ENCODE data around the gene CDH16. TPM values are rescaled to one million over a fixed set of nuclear protein-coding genes. Genes with fewer than 3 reads are reported as not detected.

Gene CDH16
- total RNA-seq, 1 donor from 2014 or later = not detected

GRCh38 chr16:66927918-66928649 lies 9.4 kb upstream of the CDH16 start:
- intact Hi-C loops (cut with micrococcal nuclease) = loop anchor here (1.0 to 5.0 kb wide), 2 partner anchors 33 to 46 kb away; partner anchors contain the start of gene PDP2
- peak overlapping the region; percentile 76 for H3K27ac Mint-ChIP-seq
- H3K9me3 Mint-ChIP-seq = no peaks in the 10 kb centered on the region
- H3K4me1 Mint-ChIP-seq = peaks cover 38% of the 10 kb centered on the region
- peaks cover 26% of the 10 kb centered on the region for H3K27me3 Mint-ChIP-seq
- no peak for DNase-seq
- H3K36me3 Mint-ChIP-seq (ENCODE audit: low read depth) = peaks cover 16% of the 10 kb centered on the region
- H3K4me3 Mint-ChIP-seq = no peak overlapping the region

- no peaks in the 10 kb centered on the region for H3K9me3 Mint-ChIP-seq
- intact Hi-C loops (cut with micrococcal nuclease) = loop anchor here (5.0 kb wide), 1 partner anchor 45 kb away; the partner anchor contains the start of gene PDP2
- H3K27ac Mint-ChIP-seq = no peak overlapping the region
- no peak overlapping the region for H3K4me3 Mint-ChIP-seq
- DNase-seq = no peak
- peaks cover 29% of the 10 kb centered on the region for H3K4me1 Mint-ChIP-seq
- H3K27me3 Mint-ChIP-seq = peaks cover 28% of the 10 kb centered on the region
- peaks cover 7% of the 10 kb centered on the region for H3K36me3 Mint-ChIP-seq (ENCODE audit: low read depth)
Measured at GRCh38 chr16:66926961-66927436, 8.3 kb upstream of the CDH16 start.

DNA sequence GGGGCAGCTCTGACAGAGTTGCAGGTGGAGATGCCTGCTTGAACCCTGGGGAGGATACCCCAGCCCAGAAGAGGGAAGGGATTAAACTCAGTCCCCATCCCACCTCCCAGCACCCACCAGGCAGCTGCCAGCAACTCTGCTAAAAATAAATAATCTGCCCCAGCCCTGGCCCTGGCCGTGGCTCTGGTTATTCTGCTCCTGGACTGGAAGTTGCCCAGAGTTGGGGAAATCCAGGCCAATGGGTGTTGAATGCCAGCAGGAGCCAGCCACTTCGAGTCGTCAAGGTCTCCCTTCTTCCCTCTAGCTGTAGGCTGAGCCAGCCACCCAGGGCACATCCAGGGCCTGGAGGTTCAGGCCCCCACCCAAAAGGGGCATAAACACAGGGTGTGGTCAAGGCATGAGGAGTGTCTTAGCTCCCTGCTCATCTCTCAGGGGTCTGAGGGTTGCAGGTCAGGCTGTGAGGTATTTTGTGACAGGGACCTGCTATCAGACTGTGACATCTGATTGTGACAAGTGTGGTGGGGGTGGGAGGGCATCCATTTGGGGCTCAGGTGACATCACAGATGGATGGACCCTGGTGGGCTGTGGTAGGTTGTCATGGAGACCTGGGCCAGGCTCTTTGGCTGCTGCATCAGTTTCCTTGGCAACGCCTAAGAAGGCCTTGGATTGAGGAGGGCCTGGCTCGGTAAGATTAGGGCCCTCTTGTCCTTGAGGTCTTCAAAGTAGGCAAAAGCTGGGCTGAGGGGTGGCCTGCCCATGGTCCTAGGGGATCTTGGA lies 7.7 kb upstream of the CDH16 start:
- H3K9me3 Mint-ChIP-seq = no peaks in the 10 kb centered on the region
- DNase-seq = no peak
- no peak overlapping the region for H3K4me3 Mint-ChIP-seq
- intact Hi-C loops (cut with micrococcal nuclease) = loop anchor here (5.0 kb wide), 1 partner anchor 44 kb away; the partner anchor contains the start of gene PDP2
- peaks cover under 1% of the 10 kb centered on the region for H3K36me3 Mint-ChIP-seq (ENCODE audit: low read depth)
- peak overlapping the region; percentile 75 for H3K27ac Mint-ChIP-seq
- H3K4me1 Mint-ChIP-seq = peaks cover 26% of the 10 kb centered on the region
- H3K27me3 Mint-ChIP-seq = peaks cover 29% of the 10 kb centered on the region

GRCh38 chr16:66925322-66925840 lies 6.7 kb upstream of the CDH16 start, which contains the start of gene RRAD:
Gene RRAD (minus strand): TSS chr16:66925535. CDS start chr16:66925179, 356 bp downstream.
- H3K9me3 Mint-ChIP-seq = no peaks in the 10 kb centered on the region
- peaks cover 34% of the 10 kb centered on the region for H3K27me3 Mint-ChIP-seq
- DNase-seq = peak; percentile 66
- H3K36me3 Mint-ChIP-seq (ENCODE audit: low read depth) = no peaks in the 10 kb centered on the region
- peak within 1 kb of the TSS; percentile 75 for H3K4me3 Mint-ChIP-seq
- intact Hi-C loops (cut with micrococcal nuclease) = loop anchor here (5.0 kb wide), 1 partner anchor 43 kb away; the partner anchor contains the start of gene PDP2
- H3K4me1 Mint-ChIP-seq = peaks cover 26% of the 10 kb centered on the region
- peak within 1 kb of the TSS; percentile 75 for H3K27ac Mint-ChIP-seq

DNA sequence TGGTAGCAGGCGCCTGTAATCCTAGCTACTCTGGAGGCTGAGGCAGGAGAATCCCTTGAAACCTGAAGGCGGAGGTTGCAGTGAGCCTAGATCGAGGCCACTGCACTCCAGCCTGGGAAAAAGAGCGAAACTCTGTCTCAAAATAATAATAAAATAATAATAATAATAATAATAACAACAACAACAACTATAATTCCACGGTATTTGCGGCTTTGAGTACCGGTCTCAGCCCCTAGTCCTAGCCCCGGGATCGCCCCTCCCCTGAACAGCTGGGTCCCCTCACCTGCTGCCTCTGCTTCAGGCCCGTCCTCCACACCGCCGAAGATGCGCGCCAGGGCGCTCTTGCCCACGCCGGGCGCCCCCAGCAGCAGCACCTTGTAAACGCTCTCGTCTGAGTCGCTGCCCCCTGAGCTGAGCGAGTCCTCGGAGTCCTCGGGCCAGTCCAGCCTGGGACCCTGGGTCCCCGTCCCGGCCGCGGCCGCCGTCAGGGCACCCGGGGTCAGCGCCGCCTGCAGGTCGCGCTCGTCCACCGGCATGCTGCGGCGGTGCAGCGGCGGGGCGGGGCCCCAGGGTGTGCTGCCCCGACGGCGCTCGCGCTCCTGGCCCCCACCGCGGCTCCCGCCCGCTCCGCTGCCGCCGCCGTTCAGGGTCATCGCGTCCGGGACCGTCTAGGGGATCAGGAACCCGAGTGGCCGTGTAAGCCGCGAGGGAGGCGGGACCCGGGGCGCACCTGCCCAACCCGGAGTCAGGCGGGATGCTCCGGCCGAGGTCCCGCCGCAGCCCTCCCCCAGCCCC lies 6.0 kb upstream of the CDH16 start:
- no peaks in the 10 kb centered on the region for H3K9me3 Mint-ChIP-seq
- no peaks in the 10 kb centered on the region for H3K36me3 Mint-ChIP-seq (ENCODE audit: low read depth)
- H3K27me3 Mint-ChIP-seq = peaks cover 38% of the 10 kb centered on the region
- intact Hi-C loops (cut with micrococcal nuclease) = loop anchor here (5.0 kb wide), 1 partner anchor 42 kb away; the partner anchor contains the start of gene PDP2
- peak overlapping the region; percentile 75 for H3K4me3 Mint-ChIP-seq
- H3K4me1 Mint-ChIP-seq = peaks cover 26% of the 10 kb centered on the region
- no peak overlapping the region for H3K27ac Mint-ChIP-seq
- peak; percentile 84 for DNase-seq

GRCh38 chr16:66923866-66924265 lies 5.2 kb upstream of the CDH16 start:
- no peak overlapping the region for H3K27ac Mint-ChIP-seq
- peaks cover 38% of the 10 kb centered on the region for H3K27me3 Mint-ChIP-seq
- H3K9me3 Mint-ChIP-seq = no peaks in the 10 kb centered on the region
- no peaks in the 10 kb centered on the region for H3K36me3 Mint-ChIP-seq (ENCODE audit: low read depth)
- intact Hi-C loops (cut with micrococcal nuclease) = no loop called here
- peak overlapping the region; percentile 12 for H3K4me3 Mint-ChIP-seq
- DNase-seq = no peak
- H3K4me1 Mint-ChIP-seq = peaks cover 26% of the 10 kb centered on the region

DNA sequence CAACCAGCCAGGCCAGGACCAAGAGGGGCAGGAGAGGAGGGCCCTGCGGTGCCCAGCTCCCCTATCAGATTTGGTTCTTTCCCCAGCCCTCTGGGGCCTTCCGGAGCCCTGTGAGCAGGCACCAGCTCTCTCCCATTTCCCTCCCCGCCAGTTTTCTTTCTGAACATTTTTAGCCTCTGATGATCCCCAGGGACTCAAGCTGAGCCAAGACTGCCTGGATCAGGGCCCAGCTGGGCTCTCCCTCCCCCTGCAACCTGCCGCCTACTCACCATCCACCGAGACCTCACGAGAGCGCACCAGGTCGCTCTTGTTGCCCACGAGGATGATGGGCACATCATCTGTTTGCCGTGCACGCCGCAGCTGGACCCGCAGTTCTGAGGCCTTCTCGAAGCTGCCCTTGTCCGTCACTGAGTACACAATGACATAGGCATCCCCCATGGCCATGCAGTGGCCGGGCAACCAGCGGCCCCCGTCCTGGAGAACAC lies 4.6 kb upstream of the CDH16 start:
- intact Hi-C loops (cut with micrococcal nuclease) = no loop called here
- H3K4me1 Mint-ChIP-seq = peaks cover 23% of the 10 kb centered on the region
- H3K4me3 Mint-ChIP-seq = no peak overlapping the region
- H3K36me3 Mint-ChIP-seq (ENCODE audit: low read depth) = no peaks in the 10 kb centered on the region
- no peak for DNase-seq
- peaks cover 38% of the 10 kb centered on the region for H3K27me3 Mint-ChIP-seq
- H3K9me3 Mint-ChIP-seq = no peaks in the 10 kb centered on the region
- no peak overlapping the region for H3K27ac Mint-ChIP-seq

DNA sequence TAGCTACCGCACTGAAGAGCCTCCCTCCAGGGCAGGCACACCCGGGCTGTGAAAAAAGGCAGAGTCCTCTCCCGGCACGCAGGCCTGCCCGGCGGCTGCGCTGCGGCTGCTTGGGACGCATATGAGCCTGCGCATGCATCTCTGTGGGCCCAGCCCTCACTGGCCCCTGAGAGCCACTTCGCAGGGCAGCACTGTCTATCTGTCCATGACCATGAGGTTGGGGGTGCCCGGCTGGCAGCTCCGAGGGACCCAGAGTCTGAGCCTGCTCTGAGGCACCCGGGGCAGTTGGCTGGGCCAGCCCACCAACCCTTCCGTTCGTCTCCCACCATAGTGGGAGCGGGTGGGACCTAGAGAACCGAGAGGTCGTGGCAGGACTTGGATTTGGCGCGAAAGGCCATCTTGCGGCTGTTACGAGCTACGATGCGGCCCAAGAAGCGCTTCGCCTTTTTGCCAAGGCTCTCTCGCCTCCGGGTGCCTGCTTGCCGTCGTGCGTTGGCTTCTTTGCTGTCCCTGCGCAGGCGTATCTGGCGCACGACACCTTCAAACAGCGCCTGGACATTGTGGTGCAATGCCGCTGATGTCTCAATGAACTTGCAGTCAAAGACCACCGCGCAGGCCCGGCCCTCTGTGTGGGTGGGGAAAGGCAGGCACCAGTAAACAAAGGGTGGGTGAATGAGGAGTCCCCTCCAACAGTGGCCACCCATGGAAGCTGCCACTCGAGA lies 3.2 kb upstream of the CDH16 start:
- no peak overlapping the region for H3K4me3 Mint-ChIP-seq
- H3K27ac Mint-ChIP-seq = no peak overlapping the region
- H3K27me3 Mint-ChIP-seq = peaks cover 38% of the 10 kb centered on the region
- intact Hi-C loops (cut with micrococcal nuclease) = no loop called here
- no peak for DNase-seq
- no peaks in the 10 kb centered on the region for H3K36me3 Mint-ChIP-seq (ENCODE audit: low read depth)
- no peaks in the 10 kb centered on the region for H3K9me3 Mint-ChIP-seq
- peaks cover 13% of the 10 kb centered on the region for H3K4me1 Mint-ChIP-seq

GRCh38 chr16:66920924-66921680 lies 2.4 kb upstream of the CDH16 start:
- H3K27me3 Mint-ChIP-seq = peaks cover 38% of the 10 kb centered on the region
- H3K27ac Mint-ChIP-seq = no peak overlapping the region
- H3K36me3 Mint-ChIP-seq (ENCODE audit: low read depth) = no peaks in the 10 kb centered on the region
- intact Hi-C loops (cut with micrococcal nuclease) = no loop called here
- DNase-seq = no peak
- H3K4me3 Mint-ChIP-seq = no peak overlapping the region
- peaks cover 13% of the 10 kb centered on the region for H3K4me1 Mint-ChIP-seq
- H3K9me3 Mint-ChIP-seq = no peaks in the 10 kb centered on the region

DNA sequence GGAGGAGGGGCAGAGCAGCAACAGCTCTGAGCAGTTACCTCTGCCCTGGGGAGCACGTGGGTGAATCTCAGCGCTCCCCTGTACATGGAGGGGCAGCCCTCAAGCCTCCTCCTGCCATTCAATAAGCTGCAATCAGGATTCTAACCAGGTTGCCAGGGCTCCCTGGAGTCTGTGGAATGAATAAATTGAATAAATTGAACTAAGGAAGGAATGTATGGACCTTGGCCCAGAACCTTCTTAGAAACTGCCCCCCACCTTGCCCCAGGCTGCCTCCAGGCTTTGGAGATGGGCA lies 1.6 kb upstream of the CDH16 start:
- peaks cover 7% of the 10 kb centered on the region for H3K4me1 Mint-ChIP-seq
- no peak overlapping the region for H3K27ac Mint-ChIP-seq
- no peak overlapping the region for H3K4me3 Mint-ChIP-seq
- no peak for DNase-seq
- intact Hi-C loops (cut with micrococcal nuclease) = no loop called here
- no peaks in the 10 kb centered on the region for H3K9me3 Mint-ChIP-seq
- peaks cover 32% of the 10 kb centered on the region for H3K27me3 Mint-ChIP-seq
- H3K36me3 Mint-ChIP-seq (ENCODE audit: low read depth) = no peaks in the 10 kb centered on the region

DNA sequence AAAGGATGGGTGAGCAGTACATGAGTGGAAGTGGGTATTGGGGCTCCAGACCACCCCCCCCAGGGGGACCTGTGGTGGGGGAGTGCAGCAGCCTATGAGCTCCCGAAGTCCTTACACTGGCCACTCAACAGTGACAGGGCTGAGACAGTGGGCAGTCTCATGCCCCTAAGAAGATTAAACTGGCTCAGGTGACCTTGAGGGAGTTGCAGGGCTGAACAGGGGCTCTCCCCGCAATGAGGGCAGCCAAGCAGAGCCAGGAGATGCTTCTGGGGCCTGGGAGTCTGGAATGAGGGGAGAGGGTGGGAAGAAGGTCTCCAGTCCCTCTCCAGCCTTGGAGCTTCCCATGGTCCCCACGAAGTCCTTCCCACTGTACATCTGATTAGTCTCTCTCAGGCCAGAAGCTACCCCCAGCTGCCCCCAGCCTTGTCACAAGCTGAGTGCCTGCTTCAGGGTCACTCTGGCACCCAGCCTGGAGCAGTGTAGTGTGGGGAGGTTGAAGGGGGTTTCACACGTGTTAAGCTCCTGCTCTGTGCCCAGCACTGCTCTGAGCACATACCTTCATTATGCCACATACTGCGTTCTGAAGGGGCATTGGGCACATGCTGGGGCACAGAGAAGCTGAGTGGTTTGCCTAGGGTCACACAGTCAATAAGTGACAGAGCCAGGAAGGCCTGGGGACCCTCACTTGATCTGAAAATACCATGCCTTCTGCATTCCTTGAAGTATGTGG lies 1.0 kb upstream of the CDH16 start:
- no peak overlapping the region for H3K27ac Mint-ChIP-seq
- DNase-seq = no peak
- H3K4me1 Mint-ChIP-seq = peaks cover 7% of the 10 kb centered on the region
- peaks cover 32% of the 10 kb centered on the region for H3K27me3 Mint-ChIP-seq
- no peaks in the 10 kb centered on the region for H3K36me3 Mint-ChIP-seq (ENCODE audit: low read depth)
- intact Hi-C loops (cut with micrococcal nuclease) = no loop called here
- H3K4me3 Mint-ChIP-seq = no peak overlapping the region
- H3K9me3 Mint-ChIP-seq = no peaks in the 10 kb centered on the region

- no peak overlapping the region for H3K4me3 Mint-ChIP-seq
- no peak for DNase-seq
- intact Hi-C loops (cut with micrococcal nuclease) = no loop called here
Measured at GRCh38 chr16:66918355-66918754, 330 bp downstream of the CDH16 start.

More at GRCh38 chr16:66918355-66918754, 330 bp downstream of the CDH16 start:
- Mint-ChIP-seq H3K27ac (no peak overlapping the region), H3K9me3 (no peaks in the 10 kb centered on the region), H3K36me3 (ENCODE audit: low read depth) (no peaks in the 10 kb centered on the region), H3K27me3 (peaks cover 23% of the 10 kb centered on the region), H3K4me1 (peaks cover 2% of the 10 kb centered on the region)

Data from activated CD4-positive, alpha-beta T cell treated with anti-CD3 and anti-CD28 coated beads, Interleukin-2, amount 10 ng/mL, durations not matched to agents 24 days and 14 days (primary cell).